NCI-H446 treated with DMSO at 0.1 percent for 48 hours (cell line): ENCODE results near the gene TFRC.
"Not testable (repeated sequence)": the region's sequence is repeated elsewhere in the genome, so short reads cannot be mapped to it uniquely, and the experiment has no call there.

Source experiments
- DNase-seq: peaks from one replicate; lab custom pipeline; 2025; lab: John Stamatoyannopoulos, UW

Gene TFRC

DNA sequence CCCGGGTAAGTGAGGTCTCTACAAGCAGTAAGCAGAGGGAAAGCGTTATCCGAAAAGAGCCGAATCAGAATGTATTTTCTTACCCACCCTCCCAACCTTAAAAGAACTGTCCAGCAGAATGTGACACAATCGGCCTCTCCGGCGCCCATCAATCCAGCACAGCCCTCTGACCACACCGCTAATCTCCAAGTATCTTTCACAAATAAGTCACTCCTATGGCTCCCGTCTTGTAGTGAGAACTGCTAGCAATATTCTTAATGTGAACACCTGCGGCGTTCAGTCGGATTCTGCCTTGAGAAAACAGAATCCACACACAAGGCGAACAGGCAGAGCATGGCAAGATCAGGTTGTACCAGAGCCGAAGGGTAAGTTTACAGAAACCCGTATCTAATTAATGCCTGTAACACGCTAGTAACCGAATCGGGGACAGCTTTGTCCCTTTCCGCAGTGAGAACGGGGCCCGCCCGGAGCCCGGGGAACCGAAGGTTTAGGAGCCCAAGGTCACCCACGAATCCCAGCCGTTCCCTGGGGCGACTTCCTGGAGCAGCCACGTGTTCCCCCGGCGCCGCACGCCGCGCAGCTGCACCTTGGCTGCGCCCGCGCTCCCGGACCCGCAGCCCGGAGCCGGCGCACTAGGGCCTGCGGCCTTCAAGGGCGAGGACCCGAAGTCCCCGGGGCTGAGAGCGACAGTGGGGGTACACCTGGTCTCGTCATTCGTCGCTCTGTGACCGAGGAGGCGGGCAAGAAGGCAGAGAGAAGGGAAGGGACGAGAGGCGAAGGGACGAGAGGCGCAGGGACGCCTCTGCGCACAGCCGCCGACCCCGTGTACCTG lies 672 bp downstream of the TFRC start:
- no peak for DNase-seq

GRCh38 chr3:196080101-196080846 lies 1.6 kb downstream of the TFRC start:
- DNase-seq, result not testable (repeated sequence)

- no peak for DNase-seq
Observed at GRCh38 chr3:196079682-196080081, 2.2 kb downstream of the TFRC start.

DNA sequence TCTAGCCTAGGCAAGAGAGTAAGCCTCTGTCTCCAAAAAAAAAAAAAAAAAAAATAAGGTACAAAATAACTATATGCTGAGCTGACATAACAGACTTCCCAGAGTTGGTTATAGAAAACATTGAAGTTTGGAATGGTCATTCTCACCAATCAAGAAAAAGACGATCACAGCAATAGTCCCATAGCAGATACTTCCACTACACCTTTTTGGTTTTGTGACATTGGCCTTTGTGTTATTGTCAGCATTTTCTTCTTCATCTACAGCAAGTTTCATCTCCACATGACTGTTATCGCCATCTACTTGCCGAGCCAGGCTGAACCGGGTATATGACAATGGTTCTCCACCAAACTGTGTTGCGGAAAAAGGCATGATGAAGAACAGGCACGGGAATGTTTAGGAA lies 6.9 kb downstream of the TFRC start:
- DNase-seq, result no peak

GRCh38 chr3:196073255-196073753 lies 8.6 kb downstream of the TFRC start:
- DNase-seq, result peak; percentile 32

DNA sequence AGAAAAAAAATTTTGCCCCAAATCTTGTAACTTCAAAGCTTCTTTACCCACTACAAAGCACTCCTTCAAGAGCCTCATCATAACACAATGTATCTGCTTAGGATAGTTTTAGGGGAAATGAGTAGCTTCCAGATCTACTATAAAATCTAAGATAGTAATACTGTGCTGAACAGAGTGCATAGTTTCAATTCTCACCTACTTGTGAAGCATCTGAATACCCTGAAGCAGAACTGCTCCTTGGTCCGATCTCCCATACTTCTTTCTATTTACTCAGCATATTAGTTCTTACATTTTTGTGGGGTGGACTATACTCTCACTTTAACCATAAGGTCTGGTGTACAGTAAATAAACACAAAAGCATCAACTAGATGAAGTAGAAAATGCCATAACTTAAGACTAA lies 9.6 kb downstream of the TFRC start:
- DNase-seq, result no peak

DNA sequence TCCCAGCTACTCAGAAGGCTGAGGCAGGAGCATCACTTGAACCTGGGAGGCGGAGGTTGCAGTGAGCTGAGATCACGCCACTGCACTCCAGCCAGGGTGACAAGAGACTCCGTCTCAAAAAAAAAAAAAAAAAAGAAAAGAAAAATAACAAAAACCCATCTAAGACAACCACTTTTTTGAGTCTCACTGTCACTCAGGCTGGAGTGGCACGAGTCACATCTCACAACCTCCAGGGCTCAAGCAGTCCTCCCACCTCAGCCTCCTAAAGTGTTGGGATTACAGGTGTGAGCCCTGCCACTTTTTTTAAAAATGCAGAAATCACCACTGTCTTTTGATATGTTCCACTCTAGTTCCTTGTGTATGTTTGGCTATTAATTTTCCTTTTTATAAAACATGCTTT lies 13.1 kb downstream of the TFRC start:
- DNase-seq, result not testable (repeated sequence)

GRCh38 chr3:196067439-196067838 lies 14.5 kb downstream of the TFRC start:
- DNase-seq, result no peak

DNA sequence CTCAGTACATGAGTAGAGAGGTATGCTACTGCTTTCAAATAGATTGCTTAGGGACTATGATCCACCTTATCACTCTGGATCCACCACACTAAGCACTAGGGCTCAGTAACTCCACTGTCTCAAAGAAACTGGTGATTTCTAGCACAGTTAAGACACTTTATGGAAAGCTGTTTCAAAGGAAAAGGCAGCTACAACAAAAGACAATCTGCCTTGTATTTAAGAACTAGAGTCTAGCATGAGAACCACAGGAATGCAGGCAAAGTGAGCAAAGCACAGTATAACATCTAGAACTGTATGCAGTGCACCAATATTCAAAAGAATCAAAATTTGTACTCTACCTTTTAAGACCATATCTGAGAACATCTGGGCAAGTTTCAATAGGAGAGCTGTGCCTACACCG lies 17.9 kb downstream of the TFRC start:
- DNase-seq, result no peak

DNA sequence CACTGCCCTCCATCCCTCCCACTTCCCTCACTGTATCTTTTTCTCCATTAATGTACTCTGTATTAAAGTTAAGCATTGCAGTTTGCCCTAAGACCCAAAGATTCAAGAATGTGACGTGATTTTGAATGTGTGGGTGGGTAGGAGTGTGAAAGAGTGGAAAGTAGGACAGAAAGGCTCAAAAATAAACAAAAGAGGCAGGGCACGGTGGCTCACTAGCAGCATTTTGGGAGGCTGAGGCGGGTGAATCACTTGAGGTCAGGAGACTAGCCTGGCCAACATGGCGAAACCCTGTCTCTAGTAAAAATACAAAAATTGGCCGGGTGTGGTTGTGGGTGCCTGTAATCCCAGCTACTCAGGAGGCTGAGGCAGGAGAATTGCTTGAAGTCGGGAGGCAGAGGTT lies 18.4 kb downstream of the TFRC start:
- no peak for DNase-seq

- no peak for DNase-seq
Observed at GRCh38 chr3:196063049-196063448, 18.8 kb downstream of the TFRC start.

- DNase-seq, result no peak
Observed at GRCh38 chr3:196060834-196061233, 21.1 kb downstream of the TFRC start.

GRCh38 chr3:196057760-196058331 lies 24.0 kb downstream of the TFRC start:
- DNase-seq, result no peak

DNA sequence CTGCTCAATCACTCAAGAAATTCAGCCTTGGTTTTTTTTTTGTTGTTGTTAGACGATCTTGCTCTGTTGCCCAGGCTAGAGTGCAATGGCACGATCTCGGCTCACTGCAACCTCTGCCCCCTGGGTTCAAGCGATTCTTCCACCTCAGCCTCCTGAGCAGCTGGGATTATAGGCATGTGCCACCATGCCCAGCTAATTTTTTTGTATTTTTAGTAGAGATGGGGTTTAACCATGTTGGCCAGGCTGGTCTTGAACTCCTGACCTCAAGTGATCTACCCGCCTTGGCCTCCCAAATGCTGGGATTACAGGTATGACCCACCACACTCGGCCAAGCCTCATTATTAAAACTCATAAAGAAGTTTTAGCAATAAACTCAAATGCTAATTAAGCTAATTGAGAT lies 25.5 kb downstream of the TFRC start:
- not testable (repeated sequence) for DNase-seq

DNA sequence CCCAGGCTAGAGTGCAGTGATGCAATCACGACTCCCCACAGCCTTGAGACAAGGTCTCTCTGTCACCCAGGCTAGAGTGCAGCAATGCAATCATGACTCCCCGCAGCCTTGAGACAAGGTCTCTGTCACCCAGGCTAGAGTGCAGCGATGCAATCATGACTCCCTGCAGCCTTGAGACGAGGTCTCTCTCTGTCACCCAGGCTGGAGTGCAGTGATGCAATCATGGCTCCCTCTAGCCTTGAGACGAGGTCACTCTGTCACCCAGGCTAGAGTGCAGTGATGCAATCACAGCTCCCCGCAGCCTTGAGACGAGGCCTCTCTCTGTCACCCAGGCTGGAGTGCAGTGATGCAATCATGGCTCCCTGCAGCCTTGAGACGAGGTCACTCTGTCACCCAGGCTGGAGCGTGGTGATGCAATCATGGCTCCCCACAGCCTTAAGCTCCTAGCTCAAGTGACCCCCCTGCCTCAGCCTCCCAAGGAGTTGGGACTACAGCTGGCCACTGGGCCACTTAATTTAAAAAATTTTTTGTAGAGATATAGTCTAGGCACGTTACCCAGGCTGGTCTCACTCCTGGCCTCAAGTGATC lies 26.1 kb downstream of the TFRC start:
- no peak for DNase-seq

DNA sequence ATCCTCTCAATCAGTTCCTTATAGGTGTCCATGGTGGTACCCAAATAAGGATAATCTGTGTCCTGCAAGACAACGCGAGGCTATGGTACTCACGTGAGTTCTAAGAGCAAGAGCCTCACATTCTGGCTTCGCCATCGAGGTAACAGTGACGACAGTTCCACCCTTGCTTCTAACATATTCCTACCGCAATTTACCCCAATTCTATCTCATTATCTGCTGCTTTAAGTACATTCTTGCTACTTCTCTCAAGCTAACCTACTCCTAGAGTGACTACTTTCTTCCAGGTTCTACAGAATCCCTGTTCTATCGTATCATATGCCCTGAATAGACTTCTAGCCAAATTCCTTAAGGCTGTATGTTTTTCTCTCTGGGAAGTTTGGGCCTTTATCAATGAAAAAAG lies 26.6 kb downstream of the TFRC start:
- no peak for DNase-seq

- no peak for DNase-seq
Observed at GRCh38 chr3:196054661-196055060, 27.2 kb downstream of the TFRC start.

- DNase-seq, result no peak
Observed at GRCh38 chr3:196053487-196053886, 28.4 kb downstream of the TFRC start.

GRCh38 chr3:196051282-196052076 lies 30.4 kb downstream of the TFRC start:
- no peak for DNase-seq

DNA sequence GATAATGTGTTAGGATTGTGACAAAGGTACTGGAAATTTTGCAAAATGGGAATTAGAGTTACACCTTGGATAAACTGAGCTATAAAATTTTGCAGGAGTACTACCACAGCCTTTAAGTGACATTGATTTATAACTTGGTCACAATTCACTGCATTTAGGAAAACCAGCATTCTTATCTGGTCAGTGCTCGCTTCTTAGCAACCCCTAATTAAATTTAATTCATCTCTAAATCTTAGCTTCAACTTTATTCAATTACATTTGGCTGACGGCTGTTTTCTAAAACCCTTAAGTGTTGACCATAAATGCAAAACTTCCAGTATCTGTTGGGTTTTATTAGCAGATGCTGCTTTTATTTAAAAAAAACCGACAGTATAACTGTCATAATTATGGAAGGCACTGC lies 31.3 kb downstream of the TFRC start:
- DNase-seq, result no peak

DNA sequence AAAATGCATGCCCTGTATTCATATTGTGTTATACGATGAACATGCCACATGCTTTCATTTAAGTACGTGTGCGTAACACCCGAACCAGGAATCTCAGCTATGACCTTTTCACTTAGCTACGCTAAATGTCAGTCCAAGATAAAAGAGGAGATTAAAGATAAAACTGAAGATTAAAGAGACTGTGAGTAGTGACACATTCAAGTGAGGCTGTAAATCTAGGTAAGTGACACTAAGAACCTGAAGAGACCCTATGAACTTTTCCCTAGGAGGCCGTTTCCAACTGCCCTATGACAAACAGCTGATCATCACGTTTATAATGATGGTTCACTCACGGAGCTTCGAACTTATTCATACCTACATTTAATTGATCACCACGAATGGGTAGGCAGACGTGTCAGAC lies 32.2 kb downstream of the TFRC start:
- DNase-seq, result no peak
